BLaER1 (cell line): ENCODE measurements around the gene MMP21.

ENCODE experiments used
- H3K27ac ChIP-seq: shearing (Covaris generic); formaldehyde crosslinking; 2 replicates; pipeline ENCODE4 v1.8.1; 2022
- H3K27me3 ChIP-seq: shearing (Covaris generic); formaldehyde crosslinking; 2 replicates; pipeline ENCODE4 v1.8.1; 2022
- H3K36me3 ChIP-seq: shearing (Covaris generic); formaldehyde crosslinking; 2 replicates; pipeline ENCODE4 v1.8.1; 2022
- H3K4me1 ChIP-seq: shearing (Covaris generic); formaldehyde crosslinking; 2 replicates; pipeline ENCODE4 v1.8.1; 2022
- H3K4me2 ChIP-seq: shearing (Covaris generic); formaldehyde crosslinking; 2 replicates; pipeline ENCODE4 v1.8.1; 2022
- H3K4me3 ChIP-seq: shearing (Covaris generic); formaldehyde crosslinking; 2 replicates; pipeline ENCODE4 v1.8.1; 2022
- H3K9ac ChIP-seq: shearing (Covaris generic); formaldehyde crosslinking; 2 replicates; pipeline ENCODE4 v1.8.1; 2022
- H3K9me3 ChIP-seq: shearing (Covaris generic); formaldehyde crosslinking; 2 replicates; pipeline ENCODE4 v1.8.1; 2022
- H4K20me1 ChIP-seq: shearing (Covaris generic); formaldehyde crosslinking; 2 replicates; pipeline ENCODE4 v1.8.1; 2022
- Cebpa-rat ChIP-seq: shearing (Covaris generic); IDR thresholded peaks from 2 replicates; pipeline ENCODE4 v1.8.1; 2022

MMP21 gene

GRCh38 chr10:125795128-125795527 is 19.5 kb upstream of the MMP21 start:
- Histone ChIP-seq H3K27ac (peak overlapping the region; percentile 51), H3K9ac (no peak overlapping the region; the same call in 1 of the 2 replicates)

GRCh38 chr10:125792342-125793300 is 17.0 kb upstream of the MMP21 start:
- H3K9me3 ChIP-seq = no peaks in the 10 kb centered on the region
- TF ChIP-seq Cebpa-rat = no peak
- H3K4me2 ChIP-seq = no peak overlapping the region

More at GRCh38 chr10:125795128-125795527, 19.5 kb upstream of the MMP21 start:
- TF ChIP-seq Cebpa-rat = no peak
- Histone ChIP-seq H3K27me3 (no peaks in the 10 kb centered on the region), H3K4me3 (no peak overlapping the region), H3K4me2 (peak overlapping the region; percentile 49), H4K20me1 (0 out of 2 replicates have a peak, but pooled peaks cover 5% of the 10 kb centered on the region), H3K9me3 (0 out of 2 replicates have a peak, but pooled peaks cover under 1% of the 10 kb centered on the region), H3K36me3 (peaks cover 77% of the 10 kb centered on the region), H3K4me1 (peaks cover 40% of the 10 kb centered on the region)

GRCh38 chr10:125788156-125789034 is 12.8 kb upstream of the MMP21 start:
- H3K4me3 ChIP-seq = no peak overlapping the region
- H3K4me2 ChIP-seq = peak overlapping the region; percentile 61
- H3K27me3 ChIP-seq = no peaks in the 10 kb centered on the region
- H3K9me3 ChIP-seq = no peaks in the 10 kb centered on the region
- H3K27ac ChIP-seq = peak overlapping the region; percentile 38
- no peaks in the 10 kb centered on the region for H4K20me1 ChIP-seq
- TF ChIP-seq Cebpa-rat = no peak
- H3K9ac ChIP-seq = peak overlapping the region; percentile 15; the same call in 1 of the 2 replicates
- H3K4me1 ChIP-seq = peaks cover 26% of the 10 kb centered on the region
- peaks cover 46% of the 10 kb centered on the region for H3K36me3 ChIP-seq

More at GRCh38 chr10:125792342-125793300, 17.0 kb upstream of the MMP21 start:
- 0 out of 2 replicates have a peak, but pooled peaks cover 5% of the 10 kb centered on the region for H4K20me1 ChIP-seq
- H3K4me1 ChIP-seq = peaks cover 32% of the 10 kb centered on the region
- H3K27me3 ChIP-seq = no peaks in the 10 kb centered on the region
- peaks cover 81% of the 10 kb centered on the region for H3K36me3 ChIP-seq
- H3K9ac ChIP-seq = no peak overlapping the region
- H3K27ac ChIP-seq = no peak overlapping the region
- H3K4me3 ChIP-seq = no peak overlapping the region

GRCh38 chr10:125785791-125786190 is 10.2 kb upstream of the MMP21 start:
- no peak for TF ChIP-seq Cebpa-rat
- Histone ChIP-seq H3K36me3 (peaks cover 25% of the 10 kb centered on the region), H4K20me1 (no peaks in the 10 kb centered on the region), H3K9ac (no peak overlapping the region), H3K9me3 (no peaks in the 10 kb centered on the region), H3K4me3 (no peak overlapping the region), H3K4me2 (no peak overlapping the region), H3K27me3 (no peaks in the 10 kb centered on the region), H3K4me1 (peaks cover 26% of the 10 kb centered on the region), H3K27ac (no peak overlapping the region)

GRCh38 chr10:125783957-125784356 is 8.3 kb upstream of the MMP21 start:
- Histone ChIP-seq H3K4me3 (no peak overlapping the region), H3K36me3 (peaks cover 14% of the 10 kb centered on the region), H3K27me3 (no peaks in the 10 kb centered on the region), H3K27ac (no peak overlapping the region), H4K20me1 (no peaks in the 10 kb centered on the region), H3K9me3 (peaks cover 4% of the 10 kb centered on the region; the same call in 1 of the 2 replicates), H3K9ac (no peak overlapping the region), H3K4me1 (peaks cover 33% of the 10 kb centered on the region), H3K4me2 (no peak overlapping the region)
- TF ChIP-seq Cebpa-rat = no peak

GRCh38 chr10:125783408-125783807 is 7.8 kb upstream of the MMP21 start:
- Histone ChIP-seq H3K9me3 (peaks cover 7% of the 10 kb centered on the region; the same call in 1 of the 2 replicates), H3K27ac (no peak overlapping the region), H3K36me3 (peaks cover 8% of the 10 kb centered on the region), H4K20me1 (no peaks in the 10 kb centered on the region), H3K9ac (no peak overlapping the region), H3K4me1 (peaks cover 28% of the 10 kb centered on the region), H3K27me3 (no peaks in the 10 kb centered on the region), H3K4me2 (no peak overlapping the region), H3K4me3 (no peak overlapping the region)
- TF ChIP-seq Cebpa-rat = no peak

GRCh38 chr10:125782616-125783015 is 7.0 kb upstream of the MMP21 start:
- H3K27me3 ChIP-seq = no peaks in the 10 kb centered on the region
- H3K9me3 ChIP-seq = peaks cover 7% of the 10 kb centered on the region; the same call in 1 of the 2 replicates
- no peak overlapping the region for H3K27ac ChIP-seq
- peaks cover 5% of the 10 kb centered on the region; the same call in 1 of the 2 replicates for H3K36me3 ChIP-seq
- H3K9ac ChIP-seq = no peak overlapping the region
- H3K4me2 ChIP-seq = no peak overlapping the region
- no peak overlapping the region for H3K4me3 ChIP-seq
- peaks cover 21% of the 10 kb centered on the region for H3K4me1 ChIP-seq
- TF ChIP-seq Cebpa-rat = no peak
- H4K20me1 ChIP-seq = no peaks in the 10 kb centered on the region

- H3K9me3 ChIP-seq = peaks cover 7% of the 10 kb centered on the region; the same call in 1 of the 2 replicates
- TF ChIP-seq Cebpa-rat = no peak
- H3K4me2 ChIP-seq = no peak overlapping the region
- H3K27me3 ChIP-seq = no peaks in the 10 kb centered on the region
- H3K36me3 ChIP-seq = peaks cover 5% of the 10 kb centered on the region; the same call in 1 of the 2 replicates
- peaks cover 18% of the 10 kb centered on the region for H3K4me1 ChIP-seq
- H3K9ac ChIP-seq = no peak overlapping the region
- H3K27ac ChIP-seq = no peak overlapping the region
- H4K20me1 ChIP-seq = no peaks in the 10 kb centered on the region
- no peak overlapping the region for H3K4me3 ChIP-seq
These were observed 6.4 kb upstream of the MMP21 start for GRCh38 chr10:125782054-125782453.

GRCh38 chr10:125781374-125781773 is 5.8 kb upstream of the MMP21 start:
- H3K9me3 ChIP-seq = peaks cover 7% of the 10 kb centered on the region; the same call in 1 of the 2 replicates
- H3K27me3 ChIP-seq = no peaks in the 10 kb centered on the region
- no peak overlapping the region for H3K4me2 ChIP-seq
- no peak overlapping the region for H3K27ac ChIP-seq
- H3K36me3 ChIP-seq = peaks cover 5% of the 10 kb centered on the region; the same call in 1 of the 2 replicates
- H3K4me1 ChIP-seq = peaks cover 11% of the 10 kb centered on the region
- H3K4me3 ChIP-seq = no peak overlapping the region
- no peak for TF ChIP-seq Cebpa-rat
- no peaks in the 10 kb centered on the region for H4K20me1 ChIP-seq
- no peak overlapping the region for H3K9ac ChIP-seq
